AG04449 (cell line): ENCODE results near the gene AQP6.

ENCODE experiments used
- CTCF ChIA-PET: fragments of 350-600 bp; formaldehyde crosslinking; extraction: SDS; loops from one replicate; lab custom pipeline; 2021; ENCODE audit warnings: antibody characterized with exemption; lab: Yijun Ruan, JAX
- POLR2A ChIA-PET: fragments of 400-600, 350-600 bp; formaldehyde crosslinking; extraction: SDS; loops from one replicate; lab custom pipeline; 2020; ENCODE audit warnings: antibody characterized with exemption, inconsistent platforms; lab: Yijun Ruan, JAX
- DNase-seq: peaks from one replicate; pipeline ENCODE4 v3.0.0-alpha.2; 2010; ENCODE audit warnings: low read depth, low spot score
- H3K4me3 ChIP-seq: 2 replicates; pipeline ENCODE4 v1.5.1; 2011; ENCODE audit warnings: low read depth, mild to moderate bottlenecking, control low read depth, low read length
- TF ChIP-seq, protein P1 (sequence below): IDR thresholded peaks from one replicate; pipeline ENCODE4 v1.5.1; 2011; ENCODE audit warnings: mild to moderate bottlenecking, moderate library complexity, low read length, control low read depth, inconsistent platforms; ENCODE audit not compliant: insufficient read depth; ENCODE audit errors: missing control alignments

AQP6 gene

DNA sequence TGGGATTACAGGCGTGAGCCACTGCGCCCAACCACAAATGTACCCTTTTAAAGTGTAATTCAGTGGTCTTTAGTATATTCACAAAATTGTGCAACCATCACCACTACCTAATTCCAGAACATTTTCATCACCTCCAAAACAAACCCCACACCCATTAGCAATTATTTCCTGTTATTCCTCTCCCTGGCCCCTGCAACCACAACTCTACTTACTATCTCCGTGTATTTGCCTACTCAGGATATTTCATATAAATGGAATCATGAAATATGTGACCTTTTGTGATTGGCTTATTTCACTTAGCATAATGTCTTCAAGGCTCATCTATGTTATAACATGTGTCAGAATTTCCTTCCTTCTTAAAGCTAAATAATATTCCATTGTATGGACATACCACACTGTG is 38.2 kb upstream of the AQP6 start:
- ChIA-PET POLR2A (no interaction called here), CTCF (interaction anchor here (1.4 to 11.8 kb wide), 4 partner anchors 9 to 68 kb away, joined by 4 to 173 read pairs (median 12); no protein-coding TSS in a partner anchor)
- H3K4me3 ChIP-seq, result no peak overlapping the region
- TF ChIP-seq, protein P1, sequence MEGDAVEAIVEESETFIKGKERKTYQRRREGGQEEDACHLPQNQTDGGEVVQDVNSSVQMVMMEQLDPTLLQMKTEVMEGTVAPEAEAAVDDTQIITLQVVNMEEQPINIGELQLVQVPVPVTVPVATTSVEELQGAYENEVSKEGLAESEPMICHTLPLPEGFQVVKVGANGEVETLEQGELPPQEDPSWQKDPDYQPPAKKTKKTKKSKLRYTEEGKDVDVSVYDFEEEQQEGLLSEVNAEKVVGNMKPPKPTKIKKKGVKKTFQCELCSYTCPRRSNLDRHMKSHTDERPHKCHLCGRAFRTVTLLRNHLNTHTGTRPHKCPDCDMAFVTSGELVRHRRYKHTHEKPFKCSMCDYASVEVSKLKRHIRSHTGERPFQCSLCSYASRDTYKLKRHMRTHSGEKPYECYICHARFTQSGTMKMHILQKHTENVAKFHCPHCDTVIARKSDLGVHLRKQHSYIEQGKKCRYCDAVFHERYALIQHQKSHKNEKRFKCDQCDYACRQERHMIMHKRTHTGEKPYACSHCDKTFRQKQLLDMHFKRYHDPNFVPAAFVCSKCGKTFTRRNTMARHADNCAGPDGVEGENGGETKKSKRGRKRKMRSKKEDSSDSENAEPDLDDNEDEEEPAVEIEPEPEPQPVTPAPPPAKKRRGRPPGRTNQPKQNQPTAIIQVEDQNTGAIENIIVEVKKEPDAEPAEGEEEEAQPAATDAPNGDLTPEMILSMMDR, result no peak
- no peak for DNase-seq

DNA sequence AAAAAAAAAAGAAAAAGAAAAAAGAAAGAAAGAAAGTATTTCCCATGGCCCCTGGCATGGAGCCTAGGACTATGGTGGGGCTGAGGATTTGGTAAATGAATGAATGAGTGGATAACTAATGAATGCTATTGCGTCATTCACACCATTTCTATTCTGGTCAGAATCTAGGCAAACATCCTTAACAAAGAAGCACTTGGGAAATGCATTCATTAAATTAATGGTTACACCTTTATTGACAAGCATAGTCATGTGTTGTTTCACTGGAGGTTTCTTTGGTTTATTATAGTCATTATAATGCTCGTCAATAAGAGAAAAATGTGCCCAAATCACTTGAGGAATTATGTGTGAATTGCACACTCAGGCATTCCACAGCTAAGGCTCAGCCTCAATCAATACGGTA is 35.8 kb upstream of the AQP6 start:
- ChIA-PET POLR2A (no interaction called here), CTCF (interaction anchor here (0.7 to 11.8 kb wide), 5 partner anchors 9 to 175 kb away, joined by 3 to 173 read pairs (median 5); partner anchors contain the start of gene COX14)
- H3K4me3 ChIP-seq, result no peak overlapping the region
- TF ChIP-seq, protein P1, result no peak
- DNase-seq, result no peak

DNA sequence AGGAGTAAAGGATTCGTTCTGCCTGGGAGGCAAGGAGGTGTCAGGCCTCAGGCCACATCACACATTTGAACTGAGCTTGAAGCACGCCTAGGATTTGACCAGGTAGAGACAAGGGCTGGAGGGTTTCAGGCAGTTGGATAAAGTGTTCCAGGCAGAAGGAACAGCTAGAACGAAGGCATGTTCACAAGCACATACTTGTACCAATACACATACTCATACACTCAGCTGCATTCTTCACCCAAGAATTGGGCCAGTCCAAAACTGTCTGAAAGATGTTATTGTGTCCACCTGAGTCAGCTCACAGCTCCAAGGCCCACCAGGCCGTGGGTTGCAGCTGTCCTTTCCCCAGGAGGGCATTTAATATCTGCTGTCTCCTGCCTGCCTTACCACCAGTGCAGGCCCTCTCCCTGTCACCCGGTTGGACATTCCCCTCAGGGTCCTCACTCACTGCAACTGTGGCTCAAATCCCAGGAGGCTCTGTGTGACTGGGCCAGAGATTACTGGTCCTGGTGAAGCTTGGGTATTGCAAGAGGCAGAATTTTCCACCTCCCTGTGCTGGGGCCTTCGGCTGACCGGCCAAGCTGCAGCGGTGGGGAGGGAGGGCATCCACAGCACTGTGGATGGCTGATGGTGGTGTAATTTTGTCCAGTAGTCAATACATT is 35.0 kb upstream of the AQP6 start:
- TF ChIP-seq, protein P1, result no peak
- no peak overlapping the region for H3K4me3 ChIP-seq
- no peak for DNase-seq
- ChIA-PET POLR2A (no interaction called here), CTCF (interaction anchor here (0.7 to 11.8 kb wide), 5 partner anchors 10 to 174 kb away, joined by 3 to 173 read pairs (median 5); partner anchors contain the start of gene COX14)

DNA sequence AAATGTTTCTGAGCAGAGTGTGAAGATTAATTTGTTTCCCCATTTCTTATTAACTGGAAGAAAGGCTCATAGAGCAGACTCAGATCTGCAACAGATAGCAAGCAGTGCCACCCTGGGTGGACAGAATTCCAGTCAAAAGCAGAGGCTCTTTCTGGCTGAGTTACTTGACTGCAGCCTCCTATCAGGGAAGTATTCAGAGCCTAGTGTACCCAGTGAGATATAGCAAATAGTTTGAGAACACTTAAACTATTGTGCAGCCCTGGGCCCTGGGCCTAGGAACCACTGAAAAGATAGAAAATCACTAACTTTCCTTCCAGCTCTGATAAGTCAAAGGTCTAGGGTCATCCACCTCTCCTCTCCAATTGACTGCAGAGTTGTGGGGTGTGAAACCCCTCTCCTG is 33.4 kb upstream of the AQP6 start:
- TF ChIP-seq, protein P1, result no peak
- H3K4me3 ChIP-seq, result no peak overlapping the region
- CTCF ChIA-PET, result interaction anchor here (0.6 to 5.2 kb wide), 5 partner anchors 10 to 572 kb away, joined by 3 to 39 read pairs (median 3); no protein-coding TSS in a partner anchor
- POLR2A ChIA-PET, result no interaction called here
- DNase-seq, result no peak

DNA sequence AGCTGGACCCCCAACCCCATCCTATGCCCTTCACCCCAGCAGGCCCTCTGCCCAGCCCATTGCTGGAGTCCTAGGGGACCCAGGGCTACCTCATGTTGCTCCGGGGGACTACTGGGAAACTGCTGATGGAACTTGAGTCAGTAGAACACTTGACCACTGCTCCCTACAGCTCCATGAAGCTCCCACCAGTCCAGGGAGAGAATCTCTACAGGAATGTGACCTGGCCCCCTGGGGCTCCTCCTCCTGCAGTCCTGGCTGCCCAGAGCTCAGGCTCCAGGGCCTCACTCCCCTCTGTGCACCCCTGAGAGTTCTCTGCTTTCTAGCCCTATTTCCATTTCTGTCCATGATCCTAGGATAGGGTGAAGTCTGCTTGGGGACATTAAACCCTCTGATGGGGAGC is 33.0 kb upstream of the AQP6 start:
- DNase-seq, result no peak
- ChIA-PET CTCF (interaction anchor here (0.6 to 5.2 kb wide), 6 partner anchors 10 to 572 kb away, joined by 3 to 39 read pairs (median 3); no protein-coding TSS in a partner anchor), POLR2A (no interaction called here)
- H3K4me3 ChIP-seq, result no peak overlapping the region
- TF ChIP-seq, protein P1, result no peak
